GM19463 (cell line): ENCODE data around the gene ALDH1A1.
"Not testable (repeated sequence)": the region's sequence is repeated elsewhere in the genome, so short reads cannot be mapped to it uniquely, and the experiment has no call there.

ENCODE experiments used
- ATAC-seq: cut with Tn5 transposase; IDR thresholded peaks from one replicate; pipeline ENCODE4 v1.9.1; 2021; ENCODE audit warnings: mild to moderate bottlenecking, moderate library complexity; ENCODE audit not compliant: unreplicated experiment

Gene ALDH1A1

GRCh38 chr9:72946318-72946717 is 6.5 kb downstream of the ALDH1A1 start:
- ATAC-seq: no peak

DNA sequence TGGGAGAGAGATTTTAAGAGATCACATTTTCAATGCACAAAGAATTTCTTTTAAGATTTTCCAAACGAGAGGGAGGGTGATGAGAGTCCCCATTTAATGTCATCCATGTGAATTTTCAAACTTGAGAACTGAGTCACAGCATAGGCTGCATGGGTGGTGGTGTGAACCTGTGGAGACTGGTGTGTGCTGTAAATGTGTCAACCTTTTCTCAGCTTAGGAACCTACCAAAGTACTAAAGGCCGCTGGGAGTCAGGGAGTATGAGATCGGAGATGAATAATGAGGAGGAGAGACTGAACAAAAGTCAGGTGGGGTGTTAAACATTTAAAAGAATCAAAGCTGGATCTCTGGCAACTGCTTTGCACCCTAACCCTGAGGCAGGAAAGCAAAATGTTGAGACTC is 7.5 kb downstream of the ALDH1A1 start:
- ATAC-seq: no peak

- no peak for ATAC-seq
Measured at GRCh38 chr9:72943844-72944462, 8.9 kb downstream of the ALDH1A1 start.

- ATAC-seq: no peak
Measured at GRCh38 chr9:72942451-72942850, 10.4 kb downstream of the ALDH1A1 start.

- ATAC-seq: not testable (repeated sequence)
Measured at GRCh38 chr9:72939581-72939980, 13.3 kb downstream of the ALDH1A1 start.

DNA sequence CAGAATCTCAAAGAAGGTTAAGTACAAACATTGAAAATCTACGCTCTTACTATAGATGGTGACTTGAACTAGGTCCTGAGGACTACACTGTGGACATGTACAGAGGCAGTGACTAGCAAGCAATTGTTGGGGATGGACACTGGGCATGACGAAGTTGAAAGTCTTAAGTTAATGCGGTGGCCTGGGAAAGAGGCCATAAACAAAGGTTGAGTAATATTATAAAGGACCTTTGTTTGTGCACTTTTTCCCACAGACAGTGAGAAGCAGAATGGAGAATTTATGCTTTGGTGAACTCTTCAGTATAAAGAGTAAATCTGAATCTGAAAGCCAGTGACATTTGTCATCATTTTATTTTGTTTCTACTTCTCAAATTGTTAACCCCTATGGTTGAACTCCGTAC is 15.3 kb downstream of the ALDH1A1 start:
- no peak for ATAC-seq

GRCh38 chr9:72936679-72937078 is 16.2 kb downstream of the ALDH1A1 start:
- no peak for ATAC-seq

DNA sequence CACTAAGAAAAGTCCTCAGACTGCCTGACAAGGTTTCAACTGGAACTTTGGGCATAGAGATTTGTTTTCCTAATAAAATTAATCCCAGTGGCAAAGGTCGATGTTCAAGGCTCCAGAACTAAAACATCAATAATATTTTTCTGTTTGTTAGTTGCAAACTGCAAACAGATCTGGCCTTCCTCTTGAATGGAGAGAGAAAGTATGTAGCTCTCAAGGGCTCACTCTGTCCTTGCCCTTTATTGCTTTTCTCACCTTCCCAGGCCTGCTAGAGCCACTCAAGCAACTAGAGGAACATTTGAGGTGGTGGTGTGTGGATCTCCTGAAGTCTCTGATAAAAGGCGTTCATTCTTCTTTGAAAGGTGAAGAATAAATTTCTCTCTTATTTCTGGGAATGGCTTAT is 16.6 kb downstream of the ALDH1A1 start:
- no peak for ATAC-seq

DNA sequence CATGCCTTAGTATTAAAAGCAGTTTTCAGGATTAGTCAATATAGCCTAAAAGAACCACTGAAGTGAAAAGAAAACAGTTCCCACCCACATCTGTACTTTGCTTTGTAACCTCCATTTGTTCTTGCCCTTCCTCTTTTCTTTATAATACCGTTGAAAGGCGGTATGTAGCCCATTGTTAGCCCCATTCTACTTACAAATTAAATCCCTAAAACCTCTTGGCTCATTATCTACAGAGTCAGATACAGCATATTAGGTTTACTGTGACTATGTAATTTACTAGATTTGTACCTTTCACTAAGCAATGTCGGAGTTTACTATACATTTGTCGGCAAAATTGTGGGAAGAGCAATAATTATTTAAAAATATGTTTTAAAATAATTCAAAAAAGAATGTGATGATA is 17.3 kb downstream of the ALDH1A1 start:
- ATAC-seq: no peak

- no peak for ATAC-seq
Measured at GRCh38 chr9:72933730-72934665, 18.9 kb downstream of the ALDH1A1 start.

GRCh38 chr9:72932619-72933018 is 20.2 kb downstream of the ALDH1A1 start:
- ATAC-seq: no peak

DNA sequence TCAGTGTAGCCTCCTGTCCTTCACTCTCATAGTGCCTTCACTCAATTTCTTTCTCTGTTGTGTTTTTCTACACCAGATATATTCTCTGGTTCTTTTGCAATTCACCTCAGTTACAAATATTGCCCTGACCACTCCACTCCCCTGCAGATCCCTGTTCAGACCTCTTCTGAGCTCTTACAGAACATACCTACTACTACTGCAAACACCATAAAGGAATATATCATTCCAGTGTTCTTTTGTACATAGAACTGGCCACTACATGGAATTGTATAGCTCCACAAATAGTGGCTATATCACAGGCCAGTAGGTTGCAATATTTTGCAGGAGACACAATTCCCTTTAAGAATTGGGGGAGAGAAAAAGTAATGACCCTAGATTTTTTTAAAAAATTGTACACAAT is 21.0 kb downstream of the ALDH1A1 start:
- ATAC-seq: no peak

DNA sequence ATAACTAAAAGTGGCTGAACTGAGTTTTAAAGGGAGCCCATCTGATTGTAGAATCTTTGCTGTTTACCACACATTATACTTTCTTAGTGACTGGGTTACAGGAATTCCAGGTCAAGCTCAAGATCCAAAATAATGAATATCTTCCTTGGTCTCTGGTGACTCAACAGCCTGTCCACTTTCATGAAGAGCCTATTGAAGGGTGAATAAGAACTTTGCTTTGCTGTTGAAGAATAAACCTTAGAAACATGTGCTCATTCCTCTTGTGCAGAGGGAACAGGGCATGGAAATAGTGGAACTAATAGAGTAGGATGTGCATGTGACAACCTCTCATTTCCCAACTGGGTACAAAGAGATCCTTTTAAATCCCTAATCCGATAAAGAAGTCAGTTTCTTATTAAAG is 21.4 kb downstream of the ALDH1A1 start:
- no peak for ATAC-seq

DNA sequence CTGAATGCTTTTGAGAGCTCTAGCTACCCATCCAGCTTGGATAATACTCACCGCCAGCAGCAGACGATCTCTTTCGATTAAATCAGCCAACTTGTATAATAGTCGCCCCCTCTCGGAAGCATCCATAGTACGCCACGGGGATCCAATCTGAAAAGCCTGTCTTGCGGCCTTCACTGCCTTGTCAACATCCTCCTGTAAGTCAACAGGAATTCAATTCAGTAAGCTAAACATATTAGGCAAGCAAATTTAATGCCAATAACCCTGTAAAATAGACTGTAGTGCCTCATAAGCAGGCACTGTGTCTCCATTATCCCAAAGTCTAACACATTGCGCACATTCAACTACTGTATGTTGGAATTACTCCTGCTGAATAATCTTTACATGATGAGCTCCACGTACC is 22.0 kb downstream of the ALDH1A1 start:
- ATAC-seq: no peak

DNA sequence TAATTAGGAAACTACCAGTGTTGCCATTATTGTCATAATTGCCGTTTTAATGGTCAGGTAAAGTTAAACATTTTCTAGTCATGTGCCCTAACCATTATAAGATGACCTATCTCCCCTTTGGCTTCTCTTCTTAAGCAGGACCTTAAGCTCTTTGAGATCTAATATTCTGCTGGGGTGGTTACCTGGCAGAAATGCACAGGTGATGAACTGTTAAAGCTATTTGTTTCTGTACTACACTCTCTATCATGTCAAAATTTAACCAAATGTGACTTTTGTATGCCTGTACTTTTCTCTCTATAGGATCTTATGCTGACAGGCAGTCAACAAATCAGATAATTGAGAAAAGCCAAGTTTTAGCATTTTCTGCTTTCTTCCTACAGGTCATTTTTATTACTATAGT is 23.3 kb downstream of the ALDH1A1 start:
- ATAC-seq: no peak

- ATAC-seq: no peak
Measured at GRCh38 chr9:72928042-72928507, 24.8 kb downstream of the ALDH1A1 start.

DNA sequence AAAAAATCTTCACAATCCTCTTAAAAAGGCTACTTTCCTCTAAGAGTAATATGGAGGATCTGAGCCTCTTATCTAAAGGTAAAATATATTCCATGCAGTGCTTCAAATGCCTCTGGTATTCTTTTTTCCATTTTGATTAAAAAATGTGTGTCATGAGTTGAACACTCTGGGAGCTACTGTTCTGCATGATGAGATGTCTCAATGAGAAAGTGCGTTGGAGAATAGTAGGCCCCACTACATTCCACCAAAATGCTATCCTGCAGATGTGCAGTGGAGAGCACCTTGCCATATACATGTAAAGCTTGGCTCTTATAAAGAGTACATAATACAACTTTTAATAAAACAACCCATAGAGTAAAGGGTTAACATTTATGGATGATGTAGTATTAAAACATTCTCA is 26.3 kb downstream of the ALDH1A1 start:
- no peak for ATAC-seq

- ATAC-seq: no peak
Measured at GRCh38 chr9:72925891-72926290, 27.0 kb downstream of the ALDH1A1 start.

- ATAC-seq: no peak
Measured at GRCh38 chr9:72925126-72925789, 27.6 kb downstream of the ALDH1A1 start.

DNA sequence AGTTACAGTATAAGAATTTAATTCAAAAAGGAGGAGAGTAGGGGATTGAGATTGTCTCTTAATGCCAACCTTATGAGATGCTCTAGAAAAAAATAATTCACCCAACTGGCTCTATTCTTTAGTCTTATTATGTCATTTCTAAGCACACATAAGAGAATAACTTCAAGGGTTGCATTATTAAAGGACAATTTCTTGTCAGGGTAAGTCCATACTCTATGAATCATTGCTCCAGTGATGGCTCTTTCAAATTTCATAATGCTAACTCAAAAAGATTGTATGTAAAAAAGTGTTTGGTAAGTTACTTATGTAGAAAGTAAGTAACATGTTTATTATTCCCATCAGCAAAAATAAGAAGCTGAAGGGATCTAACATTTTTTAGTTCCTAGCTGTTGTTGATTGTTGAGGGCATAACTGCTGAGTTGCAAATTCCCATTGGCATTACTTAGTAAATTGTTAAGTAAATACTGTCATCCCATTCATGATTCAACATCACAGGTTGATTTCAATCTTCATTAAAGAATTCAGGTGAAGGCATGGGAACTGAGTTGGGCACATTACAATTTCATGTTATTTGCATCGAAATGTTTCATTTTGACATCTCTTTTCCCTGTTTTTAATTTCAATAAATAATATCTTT is 28.6 kb downstream of the ALDH1A1 start:
- no peak for ATAC-seq

GRCh38 chr9:72923077-72923476 is 29.8 kb downstream of the ALDH1A1 start:
- no peak for ATAC-seq
